Hepatocyte (in vitro differentiated cells): ENCODE data around the gene WDR1. TPM values are rescaled to one million over a fixed set of nuclear protein-coding genes. Genes with fewer than 3 reads are reported as not detected.

Experiments
- DNase-seq: peaks from one replicate; pipeline ENCODE4 v3.0.0-alpha.2; 2016; ENCODE audit warnings: low spot score
- H2AFZ ChIP-seq: fragments of 200-600 bp; sonication (generic); 2 replicates; pipeline ENCODE4 v1.6.0; 2016; ENCODE audit warnings: antibody characterized with exemption, mild to moderate bottlenecking
- H3K27ac ChIP-seq: fragments of 200-600 bp; sonication (generic); 2 replicates; pipeline ENCODE4 v1.5.1; 2016; ENCODE audit warnings: mild to moderate bottlenecking
- H3K27me3 ChIP-seq: fragments of 200-600 bp; sonication (generic); 2 replicates; pipeline ENCODE4 v1.6.1; 2016
- H3K36me3 ChIP-seq: fragments of 200-600 bp; sonication (generic); replicated peaks from 2 replicates; pipeline ENCODE4 v1.5.1; 2016; ENCODE audit warnings: low read depth; ENCODE audit not compliant: insufficient read depth
- H3K4me1 ChIP-seq: fragments of 200-600 bp; sonication (generic); 2 replicates; pipeline ENCODE4 v1.5.1; 2016; ENCODE audit warnings: mild to moderate bottlenecking, moderate library complexity; ENCODE audit not compliant: insufficient read depth
- H3K4me2 ChIP-seq: fragments of 200-600 bp; sonication (generic); 2 replicates; pipeline ENCODE4 v1.6.0; 2016
- H3K4me3 ChIP-seq: fragments of 200-600 bp; sonication (generic); 2 replicates; pipeline ENCODE4 v1.5.1; 2016; ENCODE audit warnings: mild to moderate bottlenecking
- H3K79me2 ChIP-seq: fragments of 200-600 bp; sonication (generic); 2 replicates; pipeline ENCODE4 v1.6.0; 2017; ENCODE audit warnings: mild to moderate bottlenecking
- H3K9me2 ChIP-seq: fragments of 200-600 bp; sonication (generic); replicated peaks from 2 replicates; pipeline ENCODE4 v1.6.0; 2017; ENCODE audit warnings: mild to moderate bottlenecking; ENCODE audit not compliant: insufficient read depth
- H3K9me3 ChIP-seq: fragments of 200-600 bp; sonication (generic); 2 replicates; pipeline ENCODE4 v1.5.1; 2016; ENCODE audit warnings: low read depth, mild to moderate bottlenecking
- H4K20me1 ChIP-seq: fragments of 200-600 bp; sonication (generic); 2 replicates; pipeline ENCODE4 v1.6.0; 2016; ENCODE audit warnings: mild to moderate bottlenecking; ENCODE audit not compliant: insufficient read depth, poor library complexity, severe bottlenecking
- CTCF ChIP-seq: fragments of 200-600 bp; sonication (generic); IDR thresholded peaks from 2 replicates; pipeline ENCODE4 v1.5.1; 2016; ENCODE audit warnings: antibody characterized with exemption, mild to moderate bottlenecking; ENCODE audit not compliant: poor library complexity
- EZH2 ChIP-seq: fragments of 200-600 bp; sonication (generic); IDR thresholded peaks from 2 replicates; pipeline ENCODE4 v1.6.1; 2016; ENCODE audit warnings: antibody characterized with exemption, mild to moderate bottlenecking, borderline replicate concordance
- EZH2phosphoT487 ChIP-seq: fragments of 200-600 bp; sonication (generic); IDR thresholded peaks from one replicate; pipeline ENCODE4 v1.6.1; 2018; ENCODE audit warnings: antibody characterized with exemption, mild to moderate bottlenecking, low read depth, moderate library complexity; ENCODE audit not compliant: unreplicated experiment, severe bottlenecking
- WGBS: methylation state at CpG from one replicate; pipeline ENCODE4 v1.1.6; 2016; ENCODE audit warnings: low lambda C conversion rate; ENCODE audit errors: missing lambda C conversion rate; 5-methylcytosine and 5-hydroxymethylcytosine counted together
- polyA plus RNA-seq: library from polyadenylated mRNA; unstranded; fragments of >200 nt; fragmentation: Nextera tagmentation; extraction: Ambion mirVana; gene quantifications from 2 replicates; pipeline ENCODE4 v1.2.1, GENCODE V29; 2016
- total RNA-seq: library from RNA; depleted of rRNA; stranded (reverse); fragments of >200 nt; gene quantifications from 2 replicates; pipeline ENCODE4 v1.2.3, GENCODE V29; 2014

WDR1 gene
- total and polyA plus RNA-seq, 2 experiments from 2014 or later: 176 to 179 TPM

GRCh38 chr4:10134141-10134540, 17.5 kb upstream of the WDR1 start:
- H3K4me3 ChIP-seq: no peak overlapping the region
- H2AFZ ChIP-seq: no peak overlapping the region
- peaks cover 4% of the 10 kb centered on the region for H3K27me3 ChIP-seq
- no peak for DNase-seq
- no peaks in the 10 kb centered on the region for H3K36me3 ChIP-seq
- no peaks in the 10 kb centered on the region for H3K9me3 ChIP-seq
- 86% methylated on average over 5 of the region's 5 CpGs for WGBS
- no peaks in the 10 kb centered on the region for H3K9me2 ChIP-seq
- H3K4me2 ChIP-seq: no peak overlapping the region
- TF ChIP-seq EZH2 (no peak), EZH2phosphoT487 (no peak), CTCF (no peak)
- no peaks in the 10 kb centered on the region for H4K20me1 ChIP-seq
- H3K79me2 ChIP-seq: no peaks in the 10 kb centered on the region
- no peak overlapping the region for H3K27ac ChIP-seq
- no peaks in the 10 kb centered on the region for H3K4me1 ChIP-seq

GRCh38 chr4:10131202-10131601, 14.6 kb upstream of the WDR1 start:
- TF ChIP-seq EZH2 (no peak), EZH2phosphoT487 (no peak), CTCF (no peak)
- WGBS: 92% methylated on average over 10 of the region's 10 CpGs
- Histone ChIP-seq H4K20me1 (no peaks in the 10 kb centered on the region), H3K27ac (no peak overlapping the region), H3K9me2 (no peaks in the 10 kb centered on the region), H3K4me1 (peaks cover 5% of the 10 kb centered on the region), H3K36me3 (no peaks in the 10 kb centered on the region), H3K27me3 (no peaks in the 10 kb centered on the region), H3K9me3 (no peaks in the 10 kb centered on the region), H3K79me2 (no peaks in the 10 kb centered on the region), H2AFZ (no peak overlapping the region), H3K4me3 (no peak overlapping the region), H3K4me2 (no peak overlapping the region)
- DNase-seq: no peak

- H3K4me1 ChIP-seq: peaks cover 5% of the 10 kb centered on the region
- no peaks in the 10 kb centered on the region for H3K79me2 ChIP-seq
- 83% methylated on average over 14 of the region's 14 CpGs for WGBS
- H3K4me3 ChIP-seq: no peak overlapping the region
- TF ChIP-seq EZH2phosphoT487: no peak
- TF ChIP-seq EZH2: no peak
- TF ChIP-seq CTCF: no peak
- DNase-seq: no peak
- no peaks in the 10 kb centered on the region for H3K27me3 ChIP-seq
- no peaks in the 10 kb centered on the region for H3K9me2 ChIP-seq
- H2AFZ ChIP-seq: no peak overlapping the region
- H3K36me3 ChIP-seq: no peaks in the 10 kb centered on the region
- no peaks in the 10 kb centered on the region for H4K20me1 ChIP-seq
- no peak overlapping the region for H3K27ac ChIP-seq
- H3K4me2 ChIP-seq: no peak overlapping the region
- no peaks in the 10 kb centered on the region for H3K9me3 ChIP-seq
Observed at GRCh38 chr4:10130178-10130888, 13.7 kb upstream of the WDR1 start.
